ENCODE data around the gene CSF3. TPM values are rescaled to one million over a fixed set of nuclear protein-coding genes. Genes with fewer than 3 reads are reported as not detected.
A peak's percentile ranks its signal among the peaks of the same experiment; 100 is the strongest.

The CSF3 gene
- total and polyA plus RNA-seq, 4 donors, result 1.7 to 317 (median 5.4) TPM

- H3K36me3 ChIP-seq (ENCODE audit: control insufficient read depth in 4 of 4, insufficient read depth in 4 of 4, low read length in 4 of 4), result peaks cover 7 to 30% (median 13%) of the 10 kb centered on the region in 4 donors
- H3K9ac ChIP-seq (ENCODE audit: insufficient read depth in 1 of 2, low read length in 2 of 2), result no peak overlapping the region
- H3K4me3 ChIP-seq, result no peak overlapping the region
- no peaks in the 10 kb centered on the region for H3K9me3 ChIP-seq (ENCODE audit: control insufficient read depth in 4 of 4, insufficient read depth in 3 of 4, low read length in 3 of 4)
- 33 to 46% methylated on average over 15 of the region's 15 CpGs for WGBS, 2 donors
- peak; percentile 79 to 85 (median 84) for DNase-seq
- peak overlapping the region in 1 of 2 donors; percentile 55 for H3K27ac ChIP-seq (ENCODE audit: low read depth in 1 of 2, low read length in 1 of 2)
- no peak for TF ChIP-seq CTCF (IDR thresholded peaks at IDR 0.05; ENCODE audit: control extremely low read depth, extremely low read depth)
- H3K4me1 ChIP-seq (ENCODE audit: control insufficient read depth in 5 of 5, insufficient read depth in 5 of 5, low read length in 5 of 5), result peaks cover 0 to 66% (median 27%) of the 10 kb centered on the region in 5 donors
- no peak for ATAC-seq (ENCODE audit: insufficient read depth, low FRiP score)
- no peaks in the 10 kb centered on the region for H3K27me3 ChIP-seq (ENCODE audit: control insufficient read depth in 3 of 3, insufficient read depth in 3 of 3, low read length in 2 of 3)
These were observed 3.2 kb downstream of the CSF3 start for GRCh38 chr17:40018211-40019121.

DNA sequence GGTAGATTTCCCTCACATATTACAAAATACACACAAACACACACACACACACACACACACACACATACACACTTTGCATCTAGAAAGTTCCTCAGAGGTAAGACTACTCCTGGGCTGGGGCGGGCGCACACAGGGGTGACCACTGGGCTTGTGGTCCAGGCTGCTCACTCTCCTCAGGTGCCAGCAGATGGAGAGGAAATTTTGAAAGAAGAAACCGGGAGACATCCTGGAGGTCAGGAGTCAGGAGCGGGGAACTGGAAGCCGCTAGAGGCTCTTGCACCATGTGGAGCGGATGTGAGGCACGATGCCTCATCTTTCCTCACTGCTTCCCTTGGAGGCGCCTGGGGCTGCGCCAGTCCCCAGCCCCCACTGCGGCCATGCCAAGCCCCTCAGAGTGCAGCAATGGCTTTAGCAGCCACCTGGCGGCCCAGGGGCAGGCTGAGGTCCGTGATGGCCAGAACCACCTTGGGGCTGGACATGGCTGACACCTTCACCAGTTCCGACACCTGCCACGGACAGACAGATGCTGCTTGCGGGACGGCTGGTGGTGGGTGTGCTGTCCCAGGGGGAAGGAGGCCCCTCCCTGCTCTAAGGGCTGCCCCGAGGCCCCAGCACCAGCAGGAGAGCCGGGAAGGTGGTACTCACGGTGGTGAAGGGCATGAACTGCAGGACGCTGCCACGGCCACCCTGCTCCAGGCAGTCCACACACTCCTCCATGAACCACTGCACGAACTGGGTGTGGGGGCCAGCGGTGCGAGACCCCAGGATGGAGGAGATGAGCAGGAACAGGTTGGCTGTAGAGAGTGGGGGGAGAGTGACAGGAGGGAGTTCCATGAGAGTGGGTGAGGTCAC, 4.1 kb downstream of the CSF3 start:
- no peaks in the 10 kb centered on the region for H3K27me3 ChIP-seq (ENCODE audit: control insufficient read depth in 3 of 3, insufficient read depth in 3 of 3, low read length in 2 of 3)
- WGBS, 2 donors, result 65 to 78% methylated on average over 24 of the region's 24 CpGs
- ATAC-seq (ENCODE audit: insufficient read depth, low FRiP score) (no peak), DNase-seq (peak; percentile 43 to 65 (median 59))
- peaks cover 7 to 30% (median 13%) of the 10 kb centered on the region in 4 donors for H3K36me3 ChIP-seq (ENCODE audit: control insufficient read depth in 4 of 4, insufficient read depth in 4 of 4, low read length in 4 of 4)
- peaks cover 0 to 69% (median 25%) of the 10 kb centered on the region in 5 donors for H3K4me1 ChIP-seq (ENCODE audit: control insufficient read depth in 5 of 5, insufficient read depth in 5 of 5, low read length in 5 of 5)
- peak overlapping the region in 1 of 2 donors; percentile 55 for H3K27ac ChIP-seq (ENCODE audit: low read depth in 1 of 2, low read length in 1 of 2)
- no peak for TF ChIP-seq CTCF (IDR thresholded peaks at IDR 0.05; ENCODE audit: control extremely low read depth, extremely low read depth)
- no peaks in the 10 kb centered on the region for H3K9me3 ChIP-seq (ENCODE audit: control insufficient read depth in 4 of 4, insufficient read depth in 3 of 4, low read length in 3 of 4)
- H3K9ac ChIP-seq (ENCODE audit: insufficient read depth in 1 of 2, low read length in 2 of 2), result no peak overlapping the region
- no peak overlapping the region for H3K4me3 ChIP-seq

- DNase-seq, result no peak
- no peak for TF ChIP-seq CTCF (IDR thresholded peaks at IDR 0.05; ENCODE audit: control extremely low read depth, extremely low read depth)
- 96 to 97% methylated on average over 13 of the region's 13 CpGs for WGBS, 2 donors
- no peaks in the 10 kb centered on the region for H3K9me3 ChIP-seq (ENCODE audit: control insufficient read depth in 4 of 4, insufficient read depth in 3 of 4, low read length in 3 of 4)
- no peak overlapping the region for H3K4me3 ChIP-seq
- no peak overlapping the region for H3K9ac ChIP-seq (ENCODE audit: insufficient read depth in 1 of 2, low read length in 2 of 2)
- peaks cover 8 to 30% (median 13%) of the 10 kb centered on the region in 4 donors for H3K36me3 ChIP-seq (ENCODE audit: control insufficient read depth in 4 of 4, insufficient read depth in 4 of 4, low read length in 4 of 4)
- H3K27me3 ChIP-seq (ENCODE audit: control insufficient read depth in 3 of 3, insufficient read depth in 3 of 3, low read length in 2 of 3), result no peaks in the 10 kb centered on the region
- peak overlapping the region in 1 of 2 donors; percentile 8 for H3K27ac ChIP-seq (ENCODE audit: low read depth in 1 of 2, low read length in 1 of 2)
- peaks cover 0 to 61% (median 23%) of the 10 kb centered on the region in 5 donors for H3K4me1 ChIP-seq (ENCODE audit: control insufficient read depth in 5 of 5, insufficient read depth in 5 of 5, low read length in 5 of 5)
- no peak for ATAC-seq (ENCODE audit: insufficient read depth, low FRiP score)
These were observed 4.9 kb downstream of the CSF3 start for GRCh38 chr17:40020146-40020545.
